GM18502 (cell line): ENCODE measurements around the gene AKT1.

ENCODE experiments used
- ATAC-seq: cut with Tn5 transposase; IDR thresholded peaks from one replicate; pipeline ENCODE4 v1.9.1; 2021; ENCODE audit warnings: mild to moderate bottlenecking; ENCODE audit not compliant: unreplicated experiment, poor library complexity

AKT1 gene

GRCh38 chr14:104774453-104775072 is 21.0 kb downstream of the AKT1 start:
- ATAC-seq: no peak

GRCh38 chr14:104773505-104774452 is 21.8 kb downstream of the AKT1 start:
- ATAC-seq: no peak

GRCh38 chr14:104772707-104773504 is 22.6 kb downstream of the AKT1 start:
- ATAC-seq: no peak

- ATAC-seq: no peak
These were observed 23.4 kb downstream of the AKT1 start for GRCh38 chr14:104771918-104772706.

GRCh38 chr14:104771374-104771773 is 24.2 kb downstream of the AKT1 start:
- ATAC-seq: no peak

- ATAC-seq: no peak
These were observed 24.7 kb downstream of the AKT1 start for GRCh38 chr14:104770851-104771272.

- ATAC-seq: no peak
These were observed 25.4 kb downstream of the AKT1 start for GRCh38 chr14:104770072-104770579.

GRCh38 chr14:104769324-104770071 is 26.1 kb downstream of the AKT1 start:
- no peak for ATAC-seq

- ATAC-seq: peak; percentile 59
These were observed 26.9 kb downstream of the AKT1 start for GRCh38 chr14:104768437-104769323.

GRCh38 chr14:104767634-104767918 is 28.0 kb downstream of the AKT1 start:
- ATAC-seq: no peak

GRCh38 chr14:104766863-104767633 is 28.5 kb downstream of the AKT1 start:
- no peak for ATAC-seq

GRCh38 chr14:104766256-104766862 is 29.2 kb downstream of the AKT1 start:
- ATAC-seq: no peak

GRCh38 chr14:104765517-104765916 is 30.0 kb downstream of the AKT1 start:
- no peak for ATAC-seq

GRCh38 chr14:104758981-104759969 is 36.3 kb downstream of the AKT1 start:
- no peak for ATAC-seq

GRCh38 chr14:104757681-104758392 is 37.7 kb downstream of the AKT1 start:
- ATAC-seq: no peak

GRCh38 chr14:104757238-104757585 is 38.3 kb downstream of the AKT1 start:
- ATAC-seq: no peak
